OCI-LY3 (cell line): Measurements from ENCODE around the gene ACACB.

Experiments
- H2AFZ ChIP-seq: fragments of 200-600, 300-600 bp; shearing (Covaris generic); 2 replicates; pipeline ENCODE4 v1.6.0; 2014; ENCODE audit warnings: antibody characterized with exemption, low read depth, low read length
- H3K27ac ChIP-seq: fragments of 200-600, 300-600 bp; sonication (generic); 2 replicates; pipeline ENCODE4 v1.5.1; 2014; ENCODE audit warnings: mild to moderate bottlenecking, low read length, moderate library complexity, mixed read lengths
- H3K27me3 ChIP-seq: fragments of 200-600, 300-600 bp; sonication (generic); 2 replicates; pipeline ENCODE4 v1.6.1; 2014; ENCODE audit warnings: low read depth, low read length, mixed read lengths
- H3K36me3 ChIP-seq: fragments of 200-600, 300-600 bp; sonication (generic); replicated peaks from 2 replicates; pipeline ENCODE3; 2014; ENCODE audit warnings: low read depth, low read length, mixed read lengths
- H3K4me1 ChIP-seq: fragments of 300-600, 200-600 bp; sonication (generic); 2 replicates; pipeline ENCODE4 v1.6.1; 2014; ENCODE audit warnings: low read length, mixed read lengths
- H3K4me2 ChIP-seq: fragments of 200-600, 300-600 bp; sonication (generic); 2 replicates; pipeline ENCODE4 v1.6.1; 2014; ENCODE audit warnings: low read length, mixed read lengths
- H3K4me3 ChIP-seq: fragments of 300-600, 200-600 bp; sonication (generic); 2 replicates; pipeline ENCODE4 v1.5.1; 2014; ENCODE audit warnings: antibody characterized with exemption, mild to moderate bottlenecking, low read length, moderate library complexity
- H3K79me2 ChIP-seq: fragments of 300-600, 200-600 bp; shearing (Covaris generic); 2 replicates; pipeline ENCODE4 v1.6.1; 2014; ENCODE audit warnings: mild to moderate bottlenecking, low read length, mixed read lengths
- H3K9ac ChIP-seq: fragments of 300-600, 200-600 bp; shearing (Covaris generic); 2 replicates; pipeline ENCODE4 v1.6.0; 2014; ENCODE audit warnings: mild to moderate bottlenecking, low read length, moderate library complexity
- H3K9me3 ChIP-seq: fragments of 200-600, 300-600 bp; shearing (Covaris generic); 2 replicates; pipeline ENCODE4 v1.6.1; 2014; ENCODE audit warnings: low read length, mixed read lengths; ENCODE audit not compliant: insufficient read depth
- H4K20me1 ChIP-seq: fragments of 200-600, 300-600 bp; sonication (generic); 2 replicates; pipeline ENCODE4 v1.6.1; 2016; ENCODE audit warnings: low read length, mixed read lengths; ENCODE audit not compliant: insufficient read depth
- EZH2phosphoT487 ChIP-seq: fragments of 200-600 bp; shearing (Covaris generic); IDR thresholded peaks from 2 replicates; pipeline ENCODE4 v1.6.1; 2018; ENCODE audit warnings: antibody characterized with exemption, mixed run types, low read depth
- TF ChIP-seq, protein P1 (sequence below): fragments of 200-600, 300-600 bp; sonication (generic); IDR thresholded peaks from 2 replicates; pipeline ENCODE4 v1.5.1; 2014; ENCODE audit warnings: antibody characterized with exemption, low read length, low read depth

The ACACB gene

DNA sequence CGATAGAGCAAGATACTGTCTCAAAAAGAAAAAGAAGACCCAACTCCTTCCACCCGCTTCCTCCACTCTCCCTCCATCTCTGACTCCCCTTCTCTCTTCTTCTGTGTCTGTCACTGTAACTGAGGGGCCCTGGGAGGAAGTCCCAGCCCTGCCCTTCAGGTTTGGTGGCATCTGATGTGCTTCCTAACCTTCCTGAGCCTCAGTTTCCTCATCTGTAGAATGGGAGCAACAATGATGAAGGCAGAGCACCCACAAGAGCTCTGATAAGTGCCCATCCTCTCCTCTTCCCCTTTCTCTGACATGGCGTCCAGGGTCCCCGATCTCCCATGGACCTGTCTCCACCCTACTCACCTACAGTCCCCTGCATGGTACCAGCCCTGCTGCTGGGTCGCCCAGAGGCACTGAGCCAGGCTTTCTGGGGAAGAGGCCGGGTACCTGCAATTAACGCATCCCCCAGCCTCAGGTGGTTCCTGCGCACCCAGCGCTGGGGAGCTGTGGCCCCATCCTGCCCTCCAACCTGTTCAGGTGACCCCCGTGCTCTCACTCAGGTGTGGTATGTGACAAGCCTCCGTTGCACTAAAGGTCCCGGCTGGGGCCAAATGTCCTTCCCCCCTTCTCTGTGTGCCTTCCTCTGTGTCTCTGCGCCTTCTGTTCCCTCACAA, 179.5 kb downstream of the ACACB start:
- TF ChIP-seq, protein P1, sequence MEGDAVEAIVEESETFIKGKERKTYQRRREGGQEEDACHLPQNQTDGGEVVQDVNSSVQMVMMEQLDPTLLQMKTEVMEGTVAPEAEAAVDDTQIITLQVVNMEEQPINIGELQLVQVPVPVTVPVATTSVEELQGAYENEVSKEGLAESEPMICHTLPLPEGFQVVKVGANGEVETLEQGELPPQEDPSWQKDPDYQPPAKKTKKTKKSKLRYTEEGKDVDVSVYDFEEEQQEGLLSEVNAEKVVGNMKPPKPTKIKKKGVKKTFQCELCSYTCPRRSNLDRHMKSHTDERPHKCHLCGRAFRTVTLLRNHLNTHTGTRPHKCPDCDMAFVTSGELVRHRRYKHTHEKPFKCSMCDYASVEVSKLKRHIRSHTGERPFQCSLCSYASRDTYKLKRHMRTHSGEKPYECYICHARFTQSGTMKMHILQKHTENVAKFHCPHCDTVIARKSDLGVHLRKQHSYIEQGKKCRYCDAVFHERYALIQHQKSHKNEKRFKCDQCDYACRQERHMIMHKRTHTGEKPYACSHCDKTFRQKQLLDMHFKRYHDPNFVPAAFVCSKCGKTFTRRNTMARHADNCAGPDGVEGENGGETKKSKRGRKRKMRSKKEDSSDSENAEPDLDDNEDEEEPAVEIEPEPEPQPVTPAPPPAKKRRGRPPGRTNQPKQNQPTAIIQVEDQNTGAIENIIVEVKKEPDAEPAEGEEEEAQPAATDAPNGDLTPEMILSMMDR: no peak
- no peak for TF ChIP-seq EZH2phosphoT487

DNA sequence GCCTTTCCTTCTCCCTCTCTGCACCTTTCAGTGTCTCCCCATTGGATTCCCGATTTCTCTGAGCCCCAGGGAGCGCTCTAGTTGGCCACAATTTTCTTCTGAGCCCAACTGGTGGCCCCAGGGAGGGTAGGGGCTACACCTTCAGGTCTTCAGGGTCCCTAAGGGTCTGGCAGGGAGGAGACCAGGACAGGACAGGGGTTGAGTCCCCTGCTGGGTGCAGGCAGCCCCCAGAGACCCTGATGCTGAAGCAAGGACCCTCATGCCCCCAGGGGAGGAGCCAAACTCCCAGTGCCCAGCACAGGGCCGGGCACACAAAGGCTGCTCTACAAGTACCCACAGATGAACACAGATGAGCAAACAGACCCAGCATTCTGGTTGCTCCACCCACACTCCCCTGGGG, 180.0 kb downstream of the ACACB start:
- Histone ChIP-seq H3K27me3 (no peaks in the 10 kb centered on the region), H2AFZ (no peak overlapping the region)

More for the DNA sequence above, 179.5 kb downstream of the ACACB start:
- H3K79me2 ChIP-seq: no peaks in the 10 kb centered on the region
- H3K9me3 ChIP-seq: no peaks in the 10 kb centered on the region
- no peak overlapping the region for H3K4me2 ChIP-seq
- H3K4me1 ChIP-seq: no peaks in the 10 kb centered on the region
- no peaks in the 10 kb centered on the region for H4K20me1 ChIP-seq
- H3K36me3 ChIP-seq: no peaks in the 10 kb centered on the region
- no peak overlapping the region for H2AFZ ChIP-seq
- H3K27me3 ChIP-seq: no peaks in the 10 kb centered on the region
- no peak overlapping the region for H3K4me3 ChIP-seq
- H3K9ac ChIP-seq: no peak overlapping the region
- H3K27ac ChIP-seq: no peak overlapping the region

DNA sequence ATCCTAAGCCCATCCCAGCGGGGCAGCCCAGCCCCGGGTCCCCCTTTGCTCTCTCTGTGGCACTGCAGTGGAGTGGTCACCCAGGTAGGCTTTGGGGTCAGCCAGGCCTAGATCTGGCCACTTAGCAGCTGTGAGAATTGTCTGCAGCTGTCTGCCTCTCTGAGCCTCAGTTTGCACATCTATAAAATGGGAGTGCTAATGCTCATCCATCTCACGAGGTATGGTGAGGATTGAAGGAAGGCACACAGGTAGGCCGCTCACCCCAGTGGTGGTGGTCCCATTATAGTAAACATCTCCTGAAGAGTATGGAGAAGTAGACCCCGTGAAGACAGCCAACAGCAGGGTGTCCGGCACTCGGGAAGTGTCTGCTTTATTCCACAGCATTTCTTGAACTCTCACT, 183.5 kb downstream of the ACACB start:
- Histone ChIP-seq H4K20me1 (no peaks in the 10 kb centered on the region), H2AFZ (no peak overlapping the region), H3K4me3 (no peak overlapping the region), H3K79me2 (no peaks in the 10 kb centered on the region), H3K27ac (no peak overlapping the region), H3K27me3 (peaks cover 14% of the 10 kb centered on the region), H3K9ac (no peak overlapping the region), H3K4me2 (no peak overlapping the region), H3K36me3 (no peaks in the 10 kb centered on the region), H3K4me1 (no peaks in the 10 kb centered on the region), H3K9me3 (no peaks in the 10 kb centered on the region)
- TF ChIP-seq EZH2phosphoT487: no peak
- TF ChIP-seq, protein P1: no peak

More for the DNA sequence above, 180.0 kb downstream of the ACACB start:
- no peak overlapping the region for H3K4me2 ChIP-seq
- no peak overlapping the region for H3K27ac ChIP-seq
- H4K20me1 ChIP-seq: no peaks in the 10 kb centered on the region
- H3K79me2 ChIP-seq: no peaks in the 10 kb centered on the region
- no peak overlapping the region for H3K4me3 ChIP-seq
- H3K9me3 ChIP-seq: no peaks in the 10 kb centered on the region
- H3K36me3 ChIP-seq: no peaks in the 10 kb centered on the region
- H3K9ac ChIP-seq: no peak overlapping the region
- TF ChIP-seq EZH2phosphoT487: no peak
- TF ChIP-seq, protein P1: no peak
- H3K4me1 ChIP-seq: no peaks in the 10 kb centered on the region

DNA sequence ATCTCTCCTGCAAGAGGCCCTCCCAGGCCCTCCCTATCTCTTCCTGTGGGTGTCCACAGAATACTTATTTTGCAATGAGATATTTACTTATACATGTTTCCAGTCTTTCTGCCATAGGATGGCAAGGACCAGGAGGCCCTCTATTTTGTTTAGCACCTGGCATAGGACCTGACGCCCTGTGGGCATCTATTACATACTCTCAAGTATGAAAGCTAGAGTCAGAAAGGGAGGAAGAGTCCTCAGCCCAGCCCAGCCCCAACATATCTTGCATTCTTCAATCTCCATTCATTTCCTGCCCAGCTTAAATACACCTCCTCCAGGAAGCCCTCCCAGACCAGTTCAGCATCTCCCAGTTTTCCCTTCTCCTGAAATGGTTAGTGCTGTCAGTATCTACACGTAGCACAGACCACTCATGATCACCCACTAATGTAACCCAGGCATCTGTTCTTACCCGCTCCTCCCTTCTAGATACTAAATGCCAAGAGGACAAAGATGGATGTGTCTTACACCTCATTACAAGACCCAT, 185.3 kb downstream of the ACACB start:
- Histone ChIP-seq H3K36me3 (no peaks in the 10 kb centered on the region), H3K27me3 (peaks cover 17% of the 10 kb centered on the region), H3K9me3 (no peaks in the 10 kb centered on the region), H3K79me2 (no peaks in the 10 kb centered on the region), H3K4me2 (no peak overlapping the region), H2AFZ (no peak overlapping the region), H3K4me3 (no peak overlapping the region), H3K4me1 (no peaks in the 10 kb centered on the region), H4K20me1 (no peaks in the 10 kb centered on the region), H3K27ac (no peak overlapping the region), H3K9ac (no peak overlapping the region)
- TF ChIP-seq, protein P1: no peak
- no peak for TF ChIP-seq EZH2phosphoT487
